Measurements from ENCODE around the gene PAIP2. TPM values are rescaled to one million over a fixed set of nuclear protein-coding genes. Genes with fewer than 3 reads are reported as not detected.
A peak's percentile ranks its signal among the peaks of the same experiment; 100 is the strongest.

PAIP2 gene
- total RNA-seq, 1 experiment from 2014 or later = 73.6 TPM

- DNase-seq = no peak
- Mint-ChIP-seq H3K27me3 (ENCODE audit: insufficient read depth, unreplicated experiment) (no peaks in the 10 kb centered on the region), H3K4me3 (ENCODE audit: unreplicated experiment) (no peak overlapping the region), H3K9me3 (ENCODE audit: unreplicated experiment) (no peaks in the 10 kb centered on the region), H3K27ac (ENCODE audit: unreplicated experiment) (peak overlapping the region; percentile 32), H3K4me1 (ENCODE audit: low read depth, unreplicated experiment) (no peaks in the 10 kb centered on the region), H3K36me3 (ENCODE audit: insufficient read depth, unreplicated experiment) (peaks cover 83% of the 10 kb centered on the region)
- Histone ChIP-seq H3K9me3 (no peaks in the 10 kb centered on the region), H3K36me3 (ENCODE audit: control insufficient read depth, insufficient read depth, low read length) (no peaks in the 10 kb centered on the region; the same call in 1 of the 2 replicates), H3K4me3 (ENCODE audit: low read depth, low read length) (no peak overlapping the region), H3K4me1 (no peaks in the 10 kb centered on the region), H3K27me3 (replicated peaks; ENCODE audit: control insufficient read depth, insufficient read depth, low read length) (no peaks in the 10 kb centered on the region)
- POLR2A ChIA-PET = interaction anchor here (0.6 kb wide), 1 partner anchor 13 kb away, joined by 5 read pairs; no protein-coding TSS in a partner anchor
- no peak for TF ChIP-seq CTCF (IDR thresholded peaks at IDR 0.05; ENCODE audit: insufficient read depth in 1 of 2, low read depth in 1 of 2, low read length in 1 of 2, severe bottlenecking in 1 of 2, unreplicated experiment in 1 of 2)
- intact Hi-C loops (cut with micrococcal nuclease; ENCODE audit: unreplicated experiment) = no loop called here
- CTCF ChIA-PET = interaction anchor here (0.7 kb wide), 1 partner anchor 32 kb away, joined by 3 read pairs; no protein-coding TSS in a partner anchor
- no TSS peak for BruUV-seq (replicated peaks)
These were observed 5.8 kb upstream of the PAIP2 start for GRCh38 chr5:139335811-139336210.

- POLR2A ChIA-PET = interaction anchor here (0.5 kb wide), 1 partner anchor 588 kb away, joined by 5 read pairs; no protein-coding TSS in a partner anchor
These were observed 1.6 kb upstream of the PAIP2 start for GRCh38 chr5:139340051-139340450.

GRCh38 chr5:139341187-139341688, 416 bp upstream of the PAIP2 start:
- Mint-ChIP-seq H3K4me1 (ENCODE audit: low read depth, unreplicated experiment) (peaks cover 13% of the 10 kb centered on the region), H3K36me3 (ENCODE audit: insufficient read depth, unreplicated experiment) (peaks cover 66% of the 10 kb centered on the region), H3K9me3 (ENCODE audit: unreplicated experiment) (no peaks in the 10 kb centered on the region), H3K4me3 (ENCODE audit: unreplicated experiment) (peak overlapping the region; percentile 96), H3K27me3 (ENCODE audit: insufficient read depth, unreplicated experiment) (no peaks in the 10 kb centered on the region), H3K27ac (ENCODE audit: unreplicated experiment) (peak overlapping the region; percentile 98)
- no peaks in the 10 kb centered on the region for H3K27me3 ChIP-seq (replicated peaks; ENCODE audit: control insufficient read depth, insufficient read depth, low read length)
- peaks cover 6% of the 10 kb centered on the region; the same call in 1 of the 2 replicates for H3K4me1 ChIP-seq
- CTCF ChIA-PET = interaction anchor here (0.6 to 1.2 kb wide), 7 partner anchors 10 to 52 kb away, joined by 3 to 5 read pairs (median 4); no protein-coding TSS in a partner anchor
- BruUV-seq (replicated peaks) = no TSS peak
- POLR2A ChIA-PET = interaction anchor here (1.4 to 1.8 kb wide), 3 partner anchors 47 to 143 kb away, joined by 4 to 38 read pairs (median 6); partner anchors contain the start of genes DNAJC18, MATR3 and SIL1
- no peaks in the 10 kb centered on the region for H3K36me3 ChIP-seq (ENCODE audit: control insufficient read depth, insufficient read depth, low read length)
- DNase-seq = no peak
- intact Hi-C loops (cut with micrococcal nuclease; ENCODE audit: unreplicated experiment) = loop anchor here (1.0 kb wide), 1 partner anchor 47 kb away; no protein-coding TSS in a partner anchor
- no peak for TF ChIP-seq CTCF (IDR thresholded peaks at IDR 0.05; ENCODE audit: insufficient read depth in 1 of 2, low read depth in 1 of 2, low read length in 1 of 2, severe bottlenecking in 1 of 2, unreplicated experiment in 1 of 2)
- peak overlapping the region; percentile 92 for H3K4me3 ChIP-seq (ENCODE audit: low read depth, low read length)
- no peaks in the 10 kb centered on the region for H3K9me3 ChIP-seq

More at GRCh38 chr5:139340051-139340450, 1.6 kb upstream of the PAIP2 start:
- H3K27ac Mint-ChIP-seq (ENCODE audit: unreplicated experiment) = no peak overlapping the region
- H3K27me3 Mint-ChIP-seq (ENCODE audit: insufficient read depth, unreplicated experiment) = no peaks in the 10 kb centered on the region
- Histone ChIP-seq H3K4me1 (peaks cover 6% of the 10 kb centered on the region; the same call in 1 of the 2 replicates), H3K27me3 (replicated peaks; ENCODE audit: control insufficient read depth, insufficient read depth, low read length) (no peaks in the 10 kb centered on the region), H3K36me3 (ENCODE audit: control insufficient read depth, insufficient read depth, low read length) (no peaks in the 10 kb centered on the region), H3K4me3 (ENCODE audit: low read depth, low read length) (no peak overlapping the region), H3K9me3 (no peaks in the 10 kb centered on the region)
- no TSS peak for BruUV-seq (replicated peaks)
- no peaks in the 10 kb centered on the region for H3K9me3 Mint-ChIP-seq (ENCODE audit: unreplicated experiment)
- no peak overlapping the region for H3K4me3 Mint-ChIP-seq (ENCODE audit: unreplicated experiment)
- CTCF ChIA-PET = no interaction called here
- intact Hi-C loops (cut with micrococcal nuclease; ENCODE audit: unreplicated experiment) = no loop called here
- no peak for TF ChIP-seq CTCF (IDR thresholded peaks at IDR 0.05; ENCODE audit: insufficient read depth in 1 of 2, low read depth in 1 of 2, low read length in 1 of 2, severe bottlenecking in 1 of 2, unreplicated experiment in 1 of 2)
- peaks cover 13% of the 10 kb centered on the region for H3K4me1 Mint-ChIP-seq (ENCODE audit: low read depth, unreplicated experiment)
- no peak for DNase-seq
- peaks cover 68% of the 10 kb centered on the region for H3K36me3 Mint-ChIP-seq (ENCODE audit: insufficient read depth, unreplicated experiment)
